ENCODE results near the gene BTF3.

DNA sequence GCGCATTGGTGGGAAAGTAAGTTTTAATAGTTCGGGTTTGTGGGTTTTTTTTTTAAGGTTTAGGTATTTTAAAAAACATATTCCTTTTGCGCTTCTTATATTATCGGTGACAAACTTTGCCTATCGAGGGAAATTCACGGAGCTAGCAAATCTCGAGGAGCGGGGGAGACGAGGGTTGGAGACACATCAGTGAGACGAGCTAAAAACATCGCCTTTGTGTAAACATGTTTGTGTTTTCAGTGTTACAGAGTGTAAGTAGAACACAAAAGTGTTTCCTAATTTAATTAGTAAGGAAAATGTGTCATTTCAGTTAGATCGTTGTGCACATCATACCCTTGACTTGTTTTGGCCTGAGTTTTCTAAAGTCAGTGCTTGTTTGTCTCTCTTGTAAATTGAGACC, 945 bp downstream of the BTF3 start:
- TF ChIP-seq, protein P1, sequence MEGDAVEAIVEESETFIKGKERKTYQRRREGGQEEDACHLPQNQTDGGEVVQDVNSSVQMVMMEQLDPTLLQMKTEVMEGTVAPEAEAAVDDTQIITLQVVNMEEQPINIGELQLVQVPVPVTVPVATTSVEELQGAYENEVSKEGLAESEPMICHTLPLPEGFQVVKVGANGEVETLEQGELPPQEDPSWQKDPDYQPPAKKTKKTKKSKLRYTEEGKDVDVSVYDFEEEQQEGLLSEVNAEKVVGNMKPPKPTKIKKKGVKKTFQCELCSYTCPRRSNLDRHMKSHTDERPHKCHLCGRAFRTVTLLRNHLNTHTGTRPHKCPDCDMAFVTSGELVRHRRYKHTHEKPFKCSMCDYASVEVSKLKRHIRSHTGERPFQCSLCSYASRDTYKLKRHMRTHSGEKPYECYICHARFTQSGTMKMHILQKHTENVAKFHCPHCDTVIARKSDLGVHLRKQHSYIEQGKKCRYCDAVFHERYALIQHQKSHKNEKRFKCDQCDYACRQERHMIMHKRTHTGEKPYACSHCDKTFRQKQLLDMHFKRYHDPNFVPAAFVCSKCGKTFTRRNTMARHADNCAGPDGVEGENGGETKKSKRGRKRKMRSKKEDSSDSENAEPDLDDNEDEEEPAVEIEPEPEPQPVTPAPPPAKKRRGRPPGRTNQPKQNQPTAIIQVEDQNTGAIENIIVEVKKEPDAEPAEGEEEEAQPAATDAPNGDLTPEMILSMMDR (IDR thresholded peaks at IDR 0.05), result no peak
- no peak for TF ChIP-seq POLR2A (IDR thresholded peaks at IDR 0.05)
